Mesothelial cell of epicardium (in vitro differentiated cells): Measurements from ENCODE around the gene MEF2A. TPM values are rescaled to one million over a fixed set of nuclear protein-coding genes. Genes with fewer than 3 reads are reported as not detected.
"Not testable (repeated sequence)": the region's sequence is repeated elsewhere in the genome, so short reads cannot be mapped to it uniquely, and the experiment has no call there.

Experiments
- DNase-seq, 2 experiments: peaks; one replicate each; pipeline ENCODE4 v3.0.0; 2021; ENCODE audit warnings: low spot score in 2 of 2; ENCODE audit not compliant: unreplicated experiment in 2 of 2
- H3K27ac Mint-ChIP-seq: 2 replicates; pipeline ENCODE4 v1.8.0; 2021; ENCODE audit warnings: mixed read lengths
- H3K27me3 Mint-ChIP-seq: 2 replicates; pipeline ENCODE4 v1.8.0; 2021; ENCODE audit warnings: low read depth, mixed read lengths
- H3K36me3 Mint-ChIP-seq: 2 replicates; pipeline ENCODE4 v1.8.0; 2021; ENCODE audit warnings: mixed read lengths
- H3K4me1 Mint-ChIP-seq: 2 replicates; pipeline ENCODE4 v1.8.0; 2021; ENCODE audit warnings: mixed read lengths
- H3K4me3 Mint-ChIP-seq: 2 replicates; pipeline ENCODE4 v1.8.0; 2021; ENCODE audit warnings: mild to moderate bottlenecking, moderate library complexity, mixed read lengths
- H3K9me3 Mint-ChIP-seq: 2 replicates; pipeline ENCODE4 v1.8.0; 2021; ENCODE audit warnings: mixed read lengths
- total RNA-seq: library from RNA; stranded (reverse); gene quantifications from 3 replicates; pipeline ENCODE4 v1.2.1, GENCODE V29; 2021
- TF ChIP-seq, protein P1 (sequence below): fragments of 200-600 bp; sonication (generic); IDR thresholded peaks from one replicate; pipeline ENCODE4 v1.5.0; 2021; ENCODE audit warnings: antibody characterized with exemption; ENCODE audit not compliant: unreplicated experiment

The MEF2A gene
- total RNA-seq = 35.4 to 39.1 TPM (median 36.0 TPM) in 3 replicates

DNA sequence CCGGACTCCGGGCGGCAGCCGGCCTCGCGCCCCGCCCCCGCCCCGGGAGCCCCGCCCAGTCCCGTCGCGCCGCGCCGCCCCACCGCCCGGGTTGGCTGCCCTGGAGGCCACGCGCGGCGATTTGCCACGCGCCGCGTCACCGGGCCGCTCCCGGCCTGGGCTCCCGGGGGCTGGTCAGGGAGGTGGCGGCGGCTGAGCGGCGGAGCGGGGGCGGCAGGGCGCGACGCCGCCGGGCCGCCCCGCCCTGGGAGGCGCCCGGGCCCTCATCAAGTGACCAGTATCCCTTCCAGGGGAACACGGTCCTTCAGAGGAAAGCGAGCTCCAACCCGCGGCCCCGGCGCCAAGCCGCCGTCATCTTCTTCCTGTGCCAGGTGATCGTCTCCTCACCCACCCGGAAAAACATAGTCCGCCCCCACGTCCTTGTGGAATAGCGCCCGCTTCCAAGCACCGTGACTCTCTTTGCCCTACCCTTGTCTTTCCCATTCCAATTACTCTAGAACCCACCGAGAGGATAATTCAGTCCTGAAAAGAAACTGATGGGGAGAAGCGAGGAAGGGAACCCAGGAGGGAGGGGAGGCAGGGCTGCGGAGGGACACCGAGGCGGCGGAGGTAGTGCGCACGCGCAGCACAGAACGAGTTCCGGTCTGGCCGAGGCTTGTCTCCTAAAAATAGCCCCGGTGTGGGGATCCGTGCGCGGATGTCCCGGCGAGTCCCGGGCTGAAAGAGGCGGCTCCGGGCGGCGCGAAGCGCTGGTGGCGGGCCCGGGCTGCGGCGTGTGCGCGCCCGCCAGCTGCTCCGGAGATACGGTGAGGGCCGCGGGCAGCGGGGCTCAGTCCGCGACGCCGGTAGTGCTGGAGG is at the start of gene MEF2A:
TSS of gene MEF2A (plus strand) at position 686 of the 858 bp plus-strand sequence. CDS start 67,136 bp downstream, outside the sequence.
- H3K27me3 Mint-ChIP-seq = peaks cover 10% of the 10 kb centered on the region
- peak within 1 kb of the TSS; percentile 98 for H3K27ac Mint-ChIP-seq

DNA sequence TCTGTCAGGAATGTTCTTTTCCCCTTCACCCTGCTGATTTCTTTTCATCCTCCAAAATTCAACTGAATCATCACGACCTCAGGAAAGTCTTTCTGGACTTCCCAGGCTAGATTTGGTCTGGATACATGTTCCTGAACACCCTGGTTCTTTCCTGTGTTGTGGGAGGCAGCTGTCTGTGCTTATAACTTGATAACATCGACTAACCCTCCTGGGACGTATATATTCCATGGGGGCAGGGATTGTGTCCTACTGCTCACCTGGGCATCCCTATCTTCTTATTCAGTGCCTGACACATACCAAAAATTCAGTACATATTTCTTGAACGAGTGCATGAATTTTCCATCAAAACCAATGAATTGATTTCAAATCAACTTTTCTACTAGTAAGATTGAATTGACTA is 47.6 kb upstream of the MEF2A start:
- no peak for DNase-seq
- H3K36me3 Mint-ChIP-seq = no peaks in the 10 kb centered on the region
- peaks cover 4% of the 10 kb centered on the region for H3K27me3 Mint-ChIP-seq
- TF ChIP-seq, protein P1, sequence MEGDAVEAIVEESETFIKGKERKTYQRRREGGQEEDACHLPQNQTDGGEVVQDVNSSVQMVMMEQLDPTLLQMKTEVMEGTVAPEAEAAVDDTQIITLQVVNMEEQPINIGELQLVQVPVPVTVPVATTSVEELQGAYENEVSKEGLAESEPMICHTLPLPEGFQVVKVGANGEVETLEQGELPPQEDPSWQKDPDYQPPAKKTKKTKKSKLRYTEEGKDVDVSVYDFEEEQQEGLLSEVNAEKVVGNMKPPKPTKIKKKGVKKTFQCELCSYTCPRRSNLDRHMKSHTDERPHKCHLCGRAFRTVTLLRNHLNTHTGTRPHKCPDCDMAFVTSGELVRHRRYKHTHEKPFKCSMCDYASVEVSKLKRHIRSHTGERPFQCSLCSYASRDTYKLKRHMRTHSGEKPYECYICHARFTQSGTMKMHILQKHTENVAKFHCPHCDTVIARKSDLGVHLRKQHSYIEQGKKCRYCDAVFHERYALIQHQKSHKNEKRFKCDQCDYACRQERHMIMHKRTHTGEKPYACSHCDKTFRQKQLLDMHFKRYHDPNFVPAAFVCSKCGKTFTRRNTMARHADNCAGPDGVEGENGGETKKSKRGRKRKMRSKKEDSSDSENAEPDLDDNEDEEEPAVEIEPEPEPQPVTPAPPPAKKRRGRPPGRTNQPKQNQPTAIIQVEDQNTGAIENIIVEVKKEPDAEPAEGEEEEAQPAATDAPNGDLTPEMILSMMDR = no peak
- H3K4me1 Mint-ChIP-seq = no peaks in the 10 kb centered on the region
- H3K4me3 Mint-ChIP-seq = no peak overlapping the region
- H3K27ac Mint-ChIP-seq = no peak overlapping the region
- H3K9me3 Mint-ChIP-seq = no peaks in the 10 kb centered on the region

More for the DNA sequence above, at the start of gene MEF2A:
- peaks cover 29% of the 10 kb centered on the region for H3K4me1 Mint-ChIP-seq
- H3K9me3 Mint-ChIP-seq = no peaks in the 10 kb centered on the region
- peak within 1 kb of the TSS; percentile 100 for H3K4me3 Mint-ChIP-seq
- TF ChIP-seq, protein P1 = no peak
- no peaks in the 10 kb centered on the region for H3K36me3 Mint-ChIP-seq
- peak; percentile 92 to 96 for DNase-seq

DNA sequence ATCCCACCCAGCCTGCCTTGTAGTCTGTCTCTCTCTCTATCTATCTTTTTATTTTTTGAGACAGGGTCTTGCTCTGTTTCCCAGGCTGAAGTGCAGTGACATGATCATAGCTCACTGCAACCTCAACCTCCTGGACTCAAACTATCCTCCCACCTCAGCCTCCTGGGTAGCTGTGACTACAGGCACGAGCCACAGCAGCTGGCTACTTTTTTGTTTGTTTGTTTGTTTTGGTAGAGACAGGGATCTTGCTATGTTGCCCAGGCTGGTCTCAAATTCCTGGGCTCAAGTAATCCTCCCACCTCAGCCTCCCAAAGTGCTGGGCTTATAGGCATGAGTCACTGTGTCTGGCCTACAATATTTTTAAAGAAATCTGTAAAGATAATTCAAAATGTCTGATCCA is 46.4 kb upstream of the MEF2A start:
- DNase-seq, H3K9me3 Mint-ChIP-seq, H3K36me3 Mint-ChIP-seq, H3K27ac Mint-ChIP-seq, H3K27me3 Mint-ChIP-seq, H3K4me3 Mint-ChIP-seq, H3K4me1 Mint-ChIP-seq: not testable (repeated sequence)

DNA sequence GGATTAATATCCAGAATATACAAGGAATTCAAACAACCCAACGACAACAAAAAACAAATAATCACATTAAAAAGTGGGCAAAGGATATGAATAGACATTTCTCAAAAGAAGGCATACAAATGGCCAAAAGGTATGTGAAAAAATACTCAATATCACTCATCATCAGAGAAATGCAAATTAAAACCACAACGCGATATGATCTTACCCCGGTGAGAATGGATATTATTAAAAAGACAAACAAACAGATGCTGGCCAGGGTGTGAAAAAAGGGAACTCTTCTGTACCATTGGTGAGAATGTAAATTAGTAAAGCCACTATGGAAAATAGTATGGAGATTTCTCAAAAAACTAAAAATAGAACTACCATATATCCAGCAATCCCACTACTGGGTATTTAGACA is 43.5 kb upstream of the MEF2A start:
- H3K4me1 Mint-ChIP-seq = no peaks in the 10 kb centered on the region
- TF ChIP-seq, protein P1 = no peak
- no peak overlapping the region for H3K4me3 Mint-ChIP-seq
- H3K9me3 Mint-ChIP-seq = peaks cover 10% of the 10 kb centered on the region
- H3K27ac Mint-ChIP-seq = no peak overlapping the region
- DNase-seq = no peak
- no peaks in the 10 kb centered on the region for H3K36me3 Mint-ChIP-seq
- H3K27me3 Mint-ChIP-seq = peaks cover 3% of the 10 kb centered on the region

DNA sequence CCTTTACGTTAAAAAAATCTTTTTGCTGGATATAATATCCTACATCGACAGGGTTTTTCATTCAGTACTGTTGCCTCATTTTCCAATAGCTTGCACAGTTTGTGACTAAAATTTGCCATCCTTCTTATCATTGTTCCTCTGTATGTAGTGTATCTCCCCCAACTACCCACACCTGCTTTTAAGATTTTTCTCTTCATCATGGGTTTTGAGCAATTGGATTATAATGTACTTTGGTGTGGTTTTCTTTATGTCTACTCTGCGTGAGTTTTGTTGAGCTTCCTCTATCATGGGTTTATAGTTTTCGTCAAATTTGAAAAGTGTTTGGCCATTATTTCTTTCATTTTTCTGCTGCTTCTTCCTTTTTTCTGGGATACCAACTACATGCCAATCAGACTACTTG is 39.6 kb upstream of the MEF2A start:
- Mint-ChIP-seq H3K27ac (no peak overlapping the region), H3K4me3 (no peak overlapping the region), H3K36me3 (no peaks in the 10 kb centered on the region), H3K9me3 (peaks cover 33% of the 10 kb centered on the region), H3K4me1 (no peaks in the 10 kb centered on the region), H3K27me3 (peaks cover 3% of the 10 kb centered on the region)
- TF ChIP-seq, protein P1 = no peak
- DNase-seq = no peak

DNA sequence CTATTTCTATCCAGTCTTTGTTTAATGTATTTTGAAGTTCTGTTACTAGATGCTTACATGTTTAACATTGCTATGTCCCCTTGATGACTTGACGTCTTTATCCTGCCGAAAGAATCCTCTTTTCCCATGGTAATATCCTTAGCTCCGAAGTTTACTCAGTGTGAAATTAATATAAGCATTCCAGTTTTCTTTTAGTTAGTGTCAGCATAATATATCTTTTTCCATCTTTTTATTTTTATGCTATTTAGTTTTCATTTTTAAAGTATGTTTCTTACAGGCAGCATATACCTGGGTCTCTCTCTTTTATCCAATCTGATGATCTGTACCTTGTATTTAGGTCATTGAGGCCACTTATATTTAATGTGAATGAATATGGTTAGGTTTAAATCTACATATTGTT is 39.1 kb upstream of the MEF2A start:
- TF ChIP-seq, protein P1 = no peak
- Mint-ChIP-seq H3K27me3 (peaks cover 3% of the 10 kb centered on the region), H3K4me3 (no peak overlapping the region), H3K27ac (no peak overlapping the region), H3K4me1 (no peaks in the 10 kb centered on the region), H3K9me3 (peaks cover 33% of the 10 kb centered on the region), H3K36me3 (no peaks in the 10 kb centered on the region)
- DNase-seq = no peak
